LNCAP (cell line): Measurements from ENCODE around the gene PHACTR2.

Experiments used
- TF ChIP-seq, protein P1 (sequence below): fragments of 450-650 bp; IDR thresholded peaks from 2 replicates; pipeline ENCODE4 v1.5.1; 2017; ENCODE audit warnings: mild to moderate bottlenecking

The PHACTR2 gene

DNA sequence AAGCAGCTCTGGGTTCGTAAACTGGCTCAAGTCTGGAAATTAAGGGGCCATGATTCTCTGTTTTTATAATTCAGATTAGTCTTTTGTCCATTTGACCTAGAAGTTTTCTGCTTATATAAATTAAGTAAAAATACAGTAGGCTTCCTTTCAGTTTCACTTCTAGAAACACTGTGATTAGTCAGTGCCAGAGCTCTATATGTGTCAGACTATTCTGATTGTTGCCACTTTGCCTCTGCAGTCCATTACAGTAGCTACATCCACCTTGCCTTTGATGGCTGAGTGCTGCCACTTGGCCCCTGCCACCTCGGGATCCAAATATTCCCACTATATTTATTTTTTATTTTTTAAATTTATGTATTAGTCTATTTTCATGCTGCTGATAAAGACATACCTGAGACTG lies 194.4 kb downstream of the PHACTR2 start:
- TF ChIP-seq, protein P1, sequence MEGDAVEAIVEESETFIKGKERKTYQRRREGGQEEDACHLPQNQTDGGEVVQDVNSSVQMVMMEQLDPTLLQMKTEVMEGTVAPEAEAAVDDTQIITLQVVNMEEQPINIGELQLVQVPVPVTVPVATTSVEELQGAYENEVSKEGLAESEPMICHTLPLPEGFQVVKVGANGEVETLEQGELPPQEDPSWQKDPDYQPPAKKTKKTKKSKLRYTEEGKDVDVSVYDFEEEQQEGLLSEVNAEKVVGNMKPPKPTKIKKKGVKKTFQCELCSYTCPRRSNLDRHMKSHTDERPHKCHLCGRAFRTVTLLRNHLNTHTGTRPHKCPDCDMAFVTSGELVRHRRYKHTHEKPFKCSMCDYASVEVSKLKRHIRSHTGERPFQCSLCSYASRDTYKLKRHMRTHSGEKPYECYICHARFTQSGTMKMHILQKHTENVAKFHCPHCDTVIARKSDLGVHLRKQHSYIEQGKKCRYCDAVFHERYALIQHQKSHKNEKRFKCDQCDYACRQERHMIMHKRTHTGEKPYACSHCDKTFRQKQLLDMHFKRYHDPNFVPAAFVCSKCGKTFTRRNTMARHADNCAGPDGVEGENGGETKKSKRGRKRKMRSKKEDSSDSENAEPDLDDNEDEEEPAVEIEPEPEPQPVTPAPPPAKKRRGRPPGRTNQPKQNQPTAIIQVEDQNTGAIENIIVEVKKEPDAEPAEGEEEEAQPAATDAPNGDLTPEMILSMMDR, result no peak

DNA sequence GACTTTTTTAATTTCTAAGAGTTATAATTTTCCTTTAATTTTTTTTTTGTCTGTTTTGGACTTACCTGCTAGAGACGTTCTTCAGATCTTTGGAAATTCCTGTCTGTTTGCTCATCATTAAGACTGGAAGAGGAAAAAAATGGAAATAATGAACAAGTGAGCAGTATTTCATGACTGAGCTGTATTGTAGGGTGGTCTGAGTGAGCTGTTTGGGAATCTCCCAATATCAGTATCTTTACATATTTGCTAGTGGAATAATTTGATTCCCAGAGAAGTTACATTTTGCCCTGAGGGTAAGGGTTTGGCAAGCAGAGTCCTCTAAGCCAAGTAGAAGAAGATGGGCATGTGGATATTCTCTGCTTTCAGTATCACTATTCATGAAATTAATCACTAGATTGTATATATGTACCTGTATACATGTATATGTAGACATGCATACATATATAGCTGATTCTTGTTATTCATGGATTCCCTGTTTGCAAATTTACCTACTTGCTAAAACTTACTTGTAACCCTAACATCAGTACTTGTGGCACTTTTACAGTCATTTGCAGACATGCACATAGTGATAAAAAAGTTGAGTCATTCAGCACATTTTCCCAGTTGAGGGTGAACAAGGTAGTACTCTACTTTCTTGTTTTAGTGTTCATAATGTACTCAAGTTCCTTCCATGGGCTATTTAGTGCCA lies 200.0 kb downstream of the PHACTR2 start:
- TF ChIP-seq, protein P1, result no peak

DNA sequence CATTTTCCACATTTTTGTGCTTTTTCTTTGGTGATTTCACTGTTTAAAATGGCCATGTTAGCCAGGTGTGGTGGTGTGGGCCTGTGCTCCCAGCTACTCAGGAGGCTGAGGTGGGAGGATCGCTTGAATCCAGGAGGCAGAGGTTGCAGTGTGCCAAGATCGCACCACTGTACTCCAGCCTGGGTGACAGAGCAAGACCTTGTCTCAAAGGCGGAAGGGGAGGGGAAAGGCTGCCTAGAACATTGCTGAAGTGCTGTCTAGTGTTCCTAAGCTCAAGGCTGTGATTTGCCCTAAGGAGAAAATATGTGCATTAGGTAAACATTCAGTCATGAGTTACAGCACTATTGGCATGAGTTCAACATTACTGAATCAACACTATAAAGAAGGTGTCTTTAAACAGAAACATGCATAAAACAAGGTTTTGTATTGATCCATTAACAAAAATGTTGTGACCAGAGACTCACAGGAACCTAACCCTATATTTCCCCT lies 200.6 kb downstream of the PHACTR2 start:
- TF ChIP-seq, protein P1, result no peak

DNA sequence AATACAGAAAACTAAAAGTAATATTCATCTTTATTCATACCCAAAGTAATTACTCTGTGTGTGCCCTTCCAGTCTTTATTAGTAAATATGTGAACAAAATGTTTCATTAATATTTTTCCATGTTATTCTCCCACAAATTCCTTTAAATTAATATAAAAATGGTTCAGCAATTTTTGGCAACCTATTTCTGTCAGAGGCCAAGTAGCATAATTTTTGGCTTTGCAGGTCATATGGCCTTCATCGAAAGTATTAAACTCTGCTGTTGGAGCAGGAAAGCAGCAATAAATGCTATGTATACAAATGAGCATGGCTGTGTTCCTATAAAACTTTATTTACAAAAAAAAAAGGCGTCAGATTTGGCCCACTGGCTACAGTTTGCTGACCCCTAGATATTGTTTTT lies 202.6 kb downstream of the PHACTR2 start:
- TF ChIP-seq, protein P1, result no peak
